GM12878 (cell line): ENCODE data around the gene IFITM2.

ENCODE experiments used
- ATF3 ChIP-seq: IDR thresholded peaks from 2 replicates; pipeline ENCODE4 v1.6.1; 2011; ENCODE audit warnings: low read depth, mild to moderate bottlenecking, low read length, moderate library complexity, borderline replicate concordance; ENCODE audit errors: extremely low read depth
- CTCF ChIP-seq, 3 experiments: IDR thresholded peaks in 2 of 3; conservative IDR thresholded peaks in 1 of 3; 2 replicates each; pipeline ENCODE4 v1.5.1; 2011; ENCODE audit warnings: low read depth in 3 of 3, low read length in 3 of 3, mild to moderate bottlenecking in 3 of 3, control low read depth in 2 of 3, moderate library complexity in 2 of 3, inconsistent platforms in 1 of 3, mixed read lengths in 1 of 3; ENCODE audit not compliant: control insufficient read depth in 2 of 3, insufficient read depth in 1 of 3; ENCODE audit errors: extremely low read depth in 1 of 3
- E2F8 ChIP-seq: fragments of 450-650 bp; IDR thresholded peaks from 2 replicates; pipeline ENCODE4 v1.6.1; 2018; ENCODE audit warnings: mild to moderate bottlenecking, low read depth, moderate library complexity; ENCODE audit not compliant: partially characterized antibody
- EP300 ChIP-seq, 2 experiments: fragments of 150-350 bp in 1 of 2; IDR thresholded peaks; 2 replicates each; pipeline ENCODE4 v1.6.1; 2011 to 2012; ENCODE audit warnings: low read depth in 2 of 2, low read length in 2 of 2, borderline replicate concordance in 1 of 2, improper control_type of control experiment in 1 of 2, inconsistent platforms in 1 of 2; ENCODE audit not compliant: control insufficient read depth in 1 of 2
- EZH2 ChIP-seq: IDR thresholded peaks from 2 replicates; pipeline ENCODE4 v1.6.1; 2012; ENCODE audit warnings: low read depth, mild to moderate bottlenecking, control low read depth, inconsistent platforms, low read length, borderline replicate concordance; ENCODE audit not compliant: control insufficient read depth
- FOS ChIP-seq: IDR thresholded peaks from 3 replicates; pipeline ENCODE4 v1.6.1; 2011; ENCODE audit warnings: borderline replicate concordance; ENCODE audit not compliant: insufficient read length; ENCODE audit errors: extremely low read depth
- NFIC ChIP-seq: IDR thresholded peaks from 2 replicates; pipeline ENCODE4 v1.6.1; 2012; ENCODE audit warnings: low read depth, mild to moderate bottlenecking, inconsistent platforms, low read length, moderate library complexity
- POLR2A ChIP-seq: IDR thresholded peaks from 2 replicates; pipeline ENCODE4 v1.6.1; 2011; ENCODE audit warnings: low read depth, mild to moderate bottlenecking, low read length
- RAD21 ChIP-seq: IDR thresholded peaks from 2 replicates; pipeline ENCODE4 v1.6.1; 2011; ENCODE audit warnings: mild to moderate bottlenecking, low read depth, low read length, moderate library complexity; ENCODE audit not compliant: insufficient read depth
- SMC3 ChIP-seq: IDR thresholded peaks from 2 replicates; pipeline ENCODE4 v1.6.1; 2011; ENCODE audit warnings: low read length, improper control_type of control experiment, borderline replicate concordance
- ZNF207 ChIP-seq: fragments of 450-650 bp; IDR thresholded peaks from 2 replicates; pipeline ENCODE4 v1.6.1; 2014; ENCODE audit warnings: antibody characterized with exemption, mild to moderate bottlenecking, borderline replicate concordance
- ZZZ3 ChIP-seq: IDR thresholded peaks from 2 replicates; pipeline ENCODE4 v1.6.1; 2011; ENCODE audit warnings: low read depth; ENCODE audit not compliant: control insufficient read depth, insufficient read length

- TF ChIP-seq FOS, result no peak
- TF ChIP-seq ATF3, result no peak
- no peak for TF ChIP-seq ZNF207
- TF ChIP-seq ZZZ3, result no peak
- TF ChIP-seq E2F8, result no peak
- no peak for TF ChIP-seq EP300 (IDR thresholded peaks at IDR 0.05; ENCODE audit: borderline replicate concordance in 1 of 2, control insufficient read depth in 1 of 2, low read depth in 2 of 2, low read length in 2 of 2)
- no peak for TF ChIP-seq NFIC
- no peak for TF ChIP-seq POLR2A
- no peak for TF ChIP-seq EZH2
- no peak for TF ChIP-seq SMC3
- TF ChIP-seq RAD21, result no peak
- no peak for TF ChIP-seq CTCF (IDR thresholded peaks at IDR 0.05 in 2 of 3, conservative IDR thresholded peaks at IDR 0.05 in 1 of 3; ENCODE audit: control insufficient read depth in 2 of 3, extremely low read depth in 1 of 3, insufficient read depth in 1 of 3, low read depth in 3 of 3, low read length in 3 of 3)
These were observed 22.4 kb upstream of the IFITM2 start for GRCh38 chr11:285021-285893.
